Activated CD8-positive, alpha-beta memory T cell treated with anti-CD3 and anti-CD28 coated beads, Interleukin-2, amount 50 U/mL, for 1 hour (primary cell): ENCODE results near the gene VPS33A.

Experiments used
- DNase-seq: peaks from one replicate; pipeline ENCODE4 v3.0.0-alpha.2; 2020; ENCODE audit errors: extremely low read depth

The VPS33A gene

DNA sequence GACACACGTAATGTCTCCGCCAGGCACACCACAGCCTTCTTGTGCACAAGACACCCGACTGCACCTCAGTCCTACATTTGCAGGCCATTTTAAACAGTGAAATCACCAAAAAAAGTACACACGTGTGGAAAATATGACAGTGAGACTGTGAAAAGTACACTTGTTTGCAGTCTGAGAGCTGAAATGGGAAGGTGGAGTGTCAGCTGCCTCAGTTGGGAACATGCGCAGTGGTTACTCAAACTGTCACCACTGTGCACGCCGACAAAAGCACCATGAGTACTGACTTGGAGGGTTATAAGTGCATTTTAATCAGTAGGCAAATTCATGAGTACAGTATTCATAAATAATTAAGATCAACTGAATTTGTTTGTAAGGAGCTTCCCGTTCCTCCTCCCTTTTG, 15.8 kb downstream of the VPS33A start:
- no peak for DNase-seq

- DNase-seq, result no peak
Measured at GRCh38 chr12:122250047-122250446, 16.2 kb downstream of the VPS33A start.

GRCh38 chr12:122245553-122245952, 20.7 kb downstream of the VPS33A start:
- DNase-seq, result no peak

DNA sequence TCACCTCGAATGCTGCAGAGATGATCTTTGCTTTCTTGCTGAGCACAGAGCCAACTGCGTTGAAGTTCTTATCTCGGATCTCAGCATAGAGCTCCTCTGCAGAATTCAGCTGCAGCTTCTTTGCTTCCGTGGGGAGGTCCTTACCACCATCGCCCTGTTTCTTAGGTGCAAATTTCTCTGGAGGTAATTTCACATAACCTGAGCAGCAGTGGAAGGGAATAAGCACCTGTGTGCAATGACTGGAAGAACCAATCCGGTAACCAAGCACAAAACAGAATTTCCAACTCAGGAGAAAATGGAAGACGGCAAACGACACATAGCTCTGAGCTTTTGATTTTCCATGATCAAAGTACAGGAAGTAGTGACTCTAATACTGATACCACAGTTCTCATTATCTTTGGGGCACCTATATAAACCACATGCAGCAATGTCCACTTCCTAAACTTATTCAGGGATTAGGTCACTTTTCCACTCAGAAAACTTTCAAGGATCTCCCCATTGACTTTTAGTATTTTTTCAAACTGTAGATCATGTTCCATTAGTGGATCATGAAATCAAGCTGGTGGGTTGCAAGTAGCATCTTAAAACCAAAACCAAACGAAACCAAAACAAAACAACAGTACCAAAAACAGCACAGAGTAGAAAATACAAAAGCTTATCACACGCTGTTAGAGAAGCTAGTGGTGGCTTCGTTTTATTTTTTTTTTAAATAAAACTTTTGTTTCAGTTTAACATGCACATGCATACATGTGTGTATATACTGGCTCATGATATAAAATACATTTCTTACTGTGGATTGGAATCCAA, 21.5 kb downstream of the VPS33A start:
- no peak for DNase-seq

DNA sequence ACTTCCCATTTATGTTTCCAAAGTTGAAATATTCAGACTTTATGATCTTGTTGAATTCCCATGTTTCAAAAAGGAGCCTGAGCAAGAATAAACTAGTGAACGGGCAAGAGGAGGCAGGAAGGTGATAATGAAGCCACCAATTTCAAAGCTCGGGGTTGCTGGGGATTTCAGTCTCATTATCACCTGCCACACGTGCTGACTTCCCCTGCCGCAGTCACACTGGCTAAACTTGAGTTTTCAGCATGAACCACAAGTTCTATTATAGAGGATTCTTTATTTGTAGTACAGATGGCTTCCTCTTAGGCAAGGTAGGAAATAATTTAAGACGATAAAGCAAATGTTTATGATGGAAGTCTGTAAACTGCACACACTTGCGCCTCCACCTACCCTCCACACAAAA, 22.3 kb downstream of the VPS33A start:
- DNase-seq, result no peak

GRCh38 chr12:122238861-122239260, 27.4 kb downstream of the VPS33A start:
- DNase-seq, result no peak

DNA sequence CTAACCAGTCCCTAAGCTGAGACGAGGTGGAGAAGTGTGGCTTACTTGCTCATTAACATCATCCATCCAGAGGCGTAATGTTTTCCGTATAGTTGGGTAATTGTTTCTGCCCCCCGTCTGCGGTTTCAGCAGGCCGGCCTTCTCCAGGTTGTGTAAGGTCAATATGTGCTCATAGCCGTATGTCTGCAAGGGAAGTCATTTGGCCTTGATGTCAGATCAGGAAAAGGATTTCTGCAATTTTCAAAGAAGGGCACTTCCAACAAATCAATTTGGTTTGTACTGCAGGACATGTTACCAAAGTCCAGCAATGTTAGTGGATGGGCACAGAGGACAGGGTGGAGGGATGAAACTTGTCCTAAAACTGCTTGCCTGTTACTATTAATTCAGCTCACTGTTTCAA, 30.6 kb downstream of the VPS33A start:
- no peak for DNase-seq

DNA sequence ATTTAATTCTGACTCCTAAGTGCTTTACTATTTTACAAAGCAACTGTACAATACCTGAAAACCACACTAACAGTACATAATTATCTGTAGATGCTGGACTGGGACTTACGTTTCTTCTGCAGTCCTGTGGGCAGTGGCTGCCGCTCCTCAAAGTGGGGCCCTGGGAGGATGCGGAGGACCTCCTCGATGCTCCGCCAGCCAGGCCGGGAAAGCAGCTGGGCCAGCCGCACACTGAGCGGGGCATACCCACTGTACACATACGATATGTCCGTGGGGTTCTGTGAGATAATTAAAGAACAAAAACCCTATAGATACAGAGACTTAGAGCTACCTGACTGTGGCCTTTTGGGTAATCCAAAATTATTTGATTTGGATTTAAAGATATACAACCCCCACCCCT, 33.6 kb downstream of the VPS33A start:
- DNase-seq, result no peak

GRCh38 chr12:122230798-122231197, 35.5 kb downstream of the VPS33A start:
- DNase-seq, result no peak

- DNase-seq, result no peak
Measured at GRCh38 chr12:122228092-122228491, 38.2 kb downstream of the VPS33A start.

- DNase-seq, result no peak
Measured at GRCh38 chr12:122227341-122227740, 39.0 kb downstream of the VPS33A start.

DNA sequence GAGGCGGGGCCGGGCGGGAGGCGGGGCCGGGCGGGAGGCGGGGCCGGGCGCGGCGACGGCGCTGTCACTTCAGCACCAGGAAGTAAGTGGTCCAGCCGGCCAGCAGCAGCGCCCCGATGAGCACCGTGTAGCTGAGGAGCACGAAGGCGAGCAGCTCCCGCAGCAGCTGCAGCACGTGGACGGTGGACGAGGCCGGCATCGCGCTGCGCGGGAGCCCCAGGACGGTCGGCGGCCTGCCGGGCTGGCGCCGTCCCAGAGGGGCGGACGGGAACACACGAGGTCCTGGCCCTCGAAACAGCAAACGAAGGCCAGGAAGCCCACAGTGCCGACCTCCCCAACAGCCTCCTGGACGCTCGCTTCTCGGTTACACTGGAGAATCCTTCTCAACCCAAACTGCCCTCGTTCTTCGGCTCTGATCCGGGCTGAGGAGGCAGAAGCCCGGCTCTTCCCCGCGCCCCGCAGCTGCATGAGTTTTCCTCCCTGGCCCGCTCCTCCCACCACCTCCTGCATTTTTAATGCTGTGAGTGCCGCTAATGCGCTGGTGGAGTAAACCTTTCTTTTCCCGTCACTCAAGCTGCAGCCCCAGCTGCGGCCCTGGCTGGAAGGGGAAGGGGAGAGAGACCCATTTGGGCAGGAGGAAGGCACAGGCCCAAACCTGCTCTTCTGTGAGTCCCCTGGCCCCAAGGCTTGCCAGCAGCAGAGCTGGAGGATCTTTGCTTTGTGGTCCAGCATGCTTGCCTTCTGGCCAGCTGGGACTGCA, 39.7 kb downstream of the VPS33A start:
- no peak for DNase-seq

GRCh38 chr12:122225683-122226365, 40.5 kb downstream of the VPS33A start, which contains the start of gene DIABLO:
DIABLO (minus strand) TSS chr12:122226052; CDS start chr12:122226014, 38 bp downstream.
- peak; percentile 100 for DNase-seq

- no peak for DNase-seq
Measured at GRCh38 chr12:122216445-122216844, 49.8 kb downstream of the VPS33A start.

- no peak for DNase-seq
Measured at GRCh38 chr12:122215771-122216170, 50.5 kb downstream of the VPS33A start.

- no peak for DNase-seq
Measured at GRCh38 chr12:122208073-122208820, 58.0 kb downstream of the VPS33A start.

- no peak for DNase-seq
Measured at GRCh38 chr12:122207391-122207790, 58.9 kb downstream of the VPS33A start.

DNA sequence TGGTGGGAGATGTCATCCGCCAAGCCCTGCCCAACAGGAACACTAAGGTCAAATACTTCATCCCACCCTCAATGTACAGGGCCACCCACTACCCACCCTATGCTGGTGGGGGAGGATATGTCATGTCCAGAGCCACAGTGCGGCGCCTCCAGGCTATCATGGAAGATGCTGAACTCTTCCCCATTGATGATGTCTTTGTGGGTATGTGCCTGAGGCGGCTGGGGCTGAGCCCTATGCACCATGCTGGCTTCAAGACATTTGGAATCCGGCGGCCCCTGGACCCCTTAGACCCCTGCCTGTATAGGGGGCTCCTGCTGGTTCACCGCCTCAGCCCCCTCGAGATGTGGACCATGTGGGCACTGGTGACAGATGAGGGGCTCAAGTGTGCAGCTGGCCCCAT, 59.3 kb downstream of the VPS33A start:
- no peak for DNase-seq

- no peak for DNase-seq
Measured at GRCh38 chr12:122206111-122206881, 60.0 kb downstream of the VPS33A start.

DNA sequence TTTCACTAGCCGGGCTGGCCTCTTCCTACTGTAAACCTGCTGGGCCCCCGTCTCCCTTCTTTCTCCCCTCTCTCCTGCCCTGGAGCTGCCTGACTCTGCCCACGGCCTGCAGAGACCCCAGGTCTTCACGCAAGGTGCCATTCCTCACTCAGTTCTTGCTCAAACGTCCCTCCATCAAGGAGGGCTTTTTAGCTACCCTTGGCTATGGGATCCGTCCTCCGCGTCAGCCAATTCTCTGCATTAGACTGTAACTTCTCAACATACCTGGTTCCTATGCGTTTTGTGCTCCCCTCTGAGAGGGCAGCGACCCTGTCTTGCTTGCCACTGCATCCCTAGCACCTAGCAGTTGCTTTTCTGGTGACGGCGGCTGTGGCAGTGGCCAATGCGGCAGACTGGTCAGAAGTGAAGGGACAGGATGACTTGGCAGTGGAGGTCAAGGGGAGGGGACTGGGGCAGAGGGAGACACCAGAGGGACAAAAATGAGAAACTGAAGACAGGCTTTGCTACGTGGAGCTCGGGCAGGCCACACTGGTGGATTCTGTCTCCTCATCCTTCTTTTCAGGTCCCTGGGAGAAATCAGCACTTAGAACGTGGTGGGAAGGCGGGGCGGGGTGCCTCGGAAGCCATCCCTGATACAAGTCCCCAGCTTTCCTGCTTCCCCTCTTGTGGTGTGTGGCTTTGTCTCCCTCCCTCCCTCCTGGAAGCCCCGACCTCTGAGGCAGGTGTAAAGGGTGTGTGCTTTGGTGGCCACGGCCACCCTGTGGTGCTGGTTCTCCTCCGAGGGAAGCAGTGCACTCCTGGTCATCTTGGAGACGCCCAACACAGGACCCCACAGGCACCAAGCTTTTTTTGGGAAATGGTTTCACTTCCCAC, 61.0 kb downstream of the VPS33A start:
- DNase-seq, result no peak
